Hepatocyte (in vitro differentiated cells): ENCODE results near the gene SWAP70. TPM values are rescaled to one million over a fixed set of nuclear protein-coding genes. Genes with fewer than 3 reads are reported as not detected.

ENCODE experiments used
- DNase-seq: peaks from one replicate; pipeline ENCODE4 v3.0.0-alpha.2; 2016; ENCODE audit warnings: low spot score
- H2AFZ ChIP-seq: fragments of 200-600 bp; sonication (generic); 2 replicates; pipeline ENCODE4 v1.6.0; 2016; ENCODE audit warnings: antibody characterized with exemption, mild to moderate bottlenecking
- H3K27ac ChIP-seq: fragments of 200-600 bp; sonication (generic); 2 replicates; pipeline ENCODE4 v1.5.1; 2016; ENCODE audit warnings: mild to moderate bottlenecking
- H3K27me3 ChIP-seq: fragments of 200-600 bp; sonication (generic); 2 replicates; pipeline ENCODE4 v1.6.1; 2016
- H3K36me3 ChIP-seq: fragments of 200-600 bp; sonication (generic); replicated peaks from 2 replicates; pipeline ENCODE4 v1.5.1; 2016; ENCODE audit warnings: low read depth; ENCODE audit not compliant: insufficient read depth
- H3K4me1 ChIP-seq: fragments of 200-600 bp; sonication (generic); 2 replicates; pipeline ENCODE4 v1.5.1; 2016; ENCODE audit warnings: mild to moderate bottlenecking, moderate library complexity; ENCODE audit not compliant: insufficient read depth
- H3K4me2 ChIP-seq: fragments of 200-600 bp; sonication (generic); 2 replicates; pipeline ENCODE4 v1.6.0; 2016
- H3K4me3 ChIP-seq: fragments of 200-600 bp; sonication (generic); 2 replicates; pipeline ENCODE4 v1.5.1; 2016; ENCODE audit warnings: mild to moderate bottlenecking
- H3K79me2 ChIP-seq: fragments of 200-600 bp; sonication (generic); 2 replicates; pipeline ENCODE4 v1.6.0; 2017; ENCODE audit warnings: mild to moderate bottlenecking
- H3K9me2 ChIP-seq: fragments of 200-600 bp; sonication (generic); replicated peaks from 2 replicates; pipeline ENCODE4 v1.6.0; 2017; ENCODE audit warnings: mild to moderate bottlenecking; ENCODE audit not compliant: insufficient read depth
- H3K9me3 ChIP-seq: fragments of 200-600 bp; sonication (generic); 2 replicates; pipeline ENCODE4 v1.5.1; 2016; ENCODE audit warnings: low read depth, mild to moderate bottlenecking
- H4K20me1 ChIP-seq: fragments of 200-600 bp; sonication (generic); 2 replicates; pipeline ENCODE4 v1.6.0; 2016; ENCODE audit warnings: mild to moderate bottlenecking; ENCODE audit not compliant: insufficient read depth, poor library complexity, severe bottlenecking
- CTCF ChIP-seq: fragments of 200-600 bp; sonication (generic); IDR thresholded peaks from 2 replicates; pipeline ENCODE4 v1.5.1; 2016; ENCODE audit warnings: antibody characterized with exemption, mild to moderate bottlenecking; ENCODE audit not compliant: poor library complexity
- EZH2 ChIP-seq: fragments of 200-600 bp; sonication (generic); IDR thresholded peaks from 2 replicates; pipeline ENCODE4 v1.6.1; 2016; ENCODE audit warnings: antibody characterized with exemption, mild to moderate bottlenecking, borderline replicate concordance
- EZH2phosphoT487 ChIP-seq: fragments of 200-600 bp; sonication (generic); IDR thresholded peaks from one replicate; pipeline ENCODE4 v1.6.1; 2018; ENCODE audit warnings: antibody characterized with exemption, mild to moderate bottlenecking, low read depth, moderate library complexity; ENCODE audit not compliant: unreplicated experiment, severe bottlenecking
- WGBS: methylation state at CpG from one replicate; pipeline ENCODE4 v1.1.6; 2016; ENCODE audit warnings: low lambda C conversion rate; ENCODE audit errors: missing lambda C conversion rate; 5-methylcytosine and 5-hydroxymethylcytosine counted together
- polyA plus RNA-seq: library from polyadenylated mRNA; unstranded; fragments of >200 nt; fragmentation: Nextera tagmentation; extraction: Ambion mirVana; gene quantifications from 2 replicates; pipeline ENCODE4 v1.2.1, GENCODE V29; 2016
- total RNA-seq: library from RNA; depleted of rRNA; stranded (reverse); fragments of >200 nt; gene quantifications from 2 replicates; pipeline ENCODE4 v1.2.3, GENCODE V29; 2014

The SWAP70 gene
- total and polyA plus RNA-seq, 2 experiments from 2014 or later: 15.6 to 17.3 TPM

- Histone ChIP-seq H3K79me2 (no peaks in the 10 kb centered on the region), H2AFZ (no peak overlapping the region), H3K27ac (no peak overlapping the region), H4K20me1 (no peaks in the 10 kb centered on the region), H3K4me2 (no peak overlapping the region), H3K9me3 (no peaks in the 10 kb centered on the region), H3K36me3 (no peaks in the 10 kb centered on the region), H3K4me3 (no peak overlapping the region), H3K4me1 (no peaks in the 10 kb centered on the region), H3K27me3 (no peaks in the 10 kb centered on the region), H3K9me2 (no peaks in the 10 kb centered on the region)
- WGBS: 86% methylated on average over 5 of the region's 5 CpGs
- no peak for DNase-seq
- no peak for TF ChIP-seq EZH2
- no peak for TF ChIP-seq CTCF
- no peak for TF ChIP-seq EZH2phosphoT487
Measured at GRCh38 chr11:9747828-9748227, 84.0 kb downstream of the SWAP70 start.

- no peak overlapping the region for H3K27ac ChIP-seq
- H3K36me3 ChIP-seq: no peaks in the 10 kb centered on the region
- DNase-seq: peak; percentile 80
Measured at GRCh38 chr11:9748361-9748970, 84.6 kb downstream of the SWAP70 start.

GRCh38 chr11:9750551-9750950, 86.7 kb downstream of the SWAP70 start:
- TF ChIP-seq EZH2phosphoT487 (no peak), EZH2 (no peak), CTCF (no peak)

More at GRCh38 chr11:9748361-9748970, 84.6 kb downstream of the SWAP70 start:
- Histone ChIP-seq H3K79me2 (no peaks in the 10 kb centered on the region), H3K4me3 (no peak overlapping the region), H3K4me1 (no peaks in the 10 kb centered on the region), H3K9me3 (no peaks in the 10 kb centered on the region), H4K20me1 (no peaks in the 10 kb centered on the region), H3K27me3 (no peaks in the 10 kb centered on the region), H3K4me2 (no peak overlapping the region), H2AFZ (no peak overlapping the region), H3K9me2 (no peaks in the 10 kb centered on the region)
- WGBS: 68% methylated on average over 7 of the region's 7 CpGs
- no peak for TF ChIP-seq EZH2phosphoT487
- TF ChIP-seq CTCF: peak; percentile 59

More at GRCh38 chr11:9750551-9750950, 86.7 kb downstream of the SWAP70 start:
- Histone ChIP-seq H3K4me1 (no peaks in the 10 kb centered on the region), H3K79me2 (no peaks in the 10 kb centered on the region), H2AFZ (no peak overlapping the region), H3K4me3 (no peak overlapping the region), H3K27ac (no peak overlapping the region), H3K27me3 (no peaks in the 10 kb centered on the region), H3K36me3 (no peaks in the 10 kb centered on the region), H4K20me1 (no peaks in the 10 kb centered on the region), H3K4me2 (no peak overlapping the region), H3K9me3 (no peaks in the 10 kb centered on the region), H3K9me2 (no peaks in the 10 kb centered on the region)
- DNase-seq: no peak
- WGBS: 79% methylated on average over 4 of the region's 4 CpGs
